GM12873 (cell line): ENCODE results near the gene ANKRD55.

Source experiments
- TF ChIP-seq, protein P1 (sequence below): IDR thresholded peaks from 2 replicates; pipeline ENCODE4 v1.5.1; 2012; ENCODE audit warnings: low read depth, mild to moderate bottlenecking, moderate library complexity, low read length, control low read depth; ENCODE audit not compliant: insufficient read depth; ENCODE audit errors: missing control alignments

The ANKRD55 gene

DNA sequence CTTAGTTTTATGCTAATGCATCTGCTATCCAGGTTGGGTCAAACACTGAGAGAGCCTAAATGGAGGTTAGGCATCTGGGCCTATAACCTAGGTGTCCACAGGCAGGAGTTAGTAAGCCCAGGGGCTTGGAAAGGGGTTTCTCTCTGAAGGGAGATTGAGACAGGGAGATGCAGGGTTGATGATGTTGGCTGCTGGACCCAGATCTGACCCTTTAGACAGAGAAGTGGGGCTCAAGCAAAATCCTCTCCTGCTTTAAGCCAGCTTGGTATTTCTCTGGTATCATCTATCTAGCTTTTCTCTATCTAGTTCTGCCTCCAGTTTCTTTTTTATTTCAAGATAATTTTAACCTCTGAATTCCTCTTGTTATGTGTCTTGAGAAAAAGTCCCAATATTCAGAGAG lies 18.3 kb upstream of the ANKRD55 start:
- TF ChIP-seq, protein P1, sequence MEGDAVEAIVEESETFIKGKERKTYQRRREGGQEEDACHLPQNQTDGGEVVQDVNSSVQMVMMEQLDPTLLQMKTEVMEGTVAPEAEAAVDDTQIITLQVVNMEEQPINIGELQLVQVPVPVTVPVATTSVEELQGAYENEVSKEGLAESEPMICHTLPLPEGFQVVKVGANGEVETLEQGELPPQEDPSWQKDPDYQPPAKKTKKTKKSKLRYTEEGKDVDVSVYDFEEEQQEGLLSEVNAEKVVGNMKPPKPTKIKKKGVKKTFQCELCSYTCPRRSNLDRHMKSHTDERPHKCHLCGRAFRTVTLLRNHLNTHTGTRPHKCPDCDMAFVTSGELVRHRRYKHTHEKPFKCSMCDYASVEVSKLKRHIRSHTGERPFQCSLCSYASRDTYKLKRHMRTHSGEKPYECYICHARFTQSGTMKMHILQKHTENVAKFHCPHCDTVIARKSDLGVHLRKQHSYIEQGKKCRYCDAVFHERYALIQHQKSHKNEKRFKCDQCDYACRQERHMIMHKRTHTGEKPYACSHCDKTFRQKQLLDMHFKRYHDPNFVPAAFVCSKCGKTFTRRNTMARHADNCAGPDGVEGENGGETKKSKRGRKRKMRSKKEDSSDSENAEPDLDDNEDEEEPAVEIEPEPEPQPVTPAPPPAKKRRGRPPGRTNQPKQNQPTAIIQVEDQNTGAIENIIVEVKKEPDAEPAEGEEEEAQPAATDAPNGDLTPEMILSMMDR, result no peak

DNA sequence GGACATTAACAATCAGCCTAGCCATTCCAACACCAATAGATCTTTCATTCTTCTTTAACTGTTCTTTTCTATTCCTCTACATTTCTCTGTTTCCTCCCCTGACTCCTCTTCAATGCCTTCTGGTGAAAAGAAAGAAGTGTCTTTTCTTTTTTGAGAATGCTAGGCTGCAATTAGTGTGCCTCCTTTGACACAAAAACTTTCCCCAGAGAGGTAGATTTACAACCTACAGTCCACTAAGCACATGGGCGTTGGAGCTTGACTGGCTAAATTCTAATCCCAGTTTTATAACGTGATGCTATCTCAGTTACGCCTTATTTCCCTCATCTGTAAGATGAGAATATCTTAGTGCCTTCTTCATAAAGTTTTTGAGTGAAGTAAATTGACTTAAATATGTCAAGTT lies 16.9 kb upstream of the ANKRD55 start:
- TF ChIP-seq, protein P1, result no peak

DNA sequence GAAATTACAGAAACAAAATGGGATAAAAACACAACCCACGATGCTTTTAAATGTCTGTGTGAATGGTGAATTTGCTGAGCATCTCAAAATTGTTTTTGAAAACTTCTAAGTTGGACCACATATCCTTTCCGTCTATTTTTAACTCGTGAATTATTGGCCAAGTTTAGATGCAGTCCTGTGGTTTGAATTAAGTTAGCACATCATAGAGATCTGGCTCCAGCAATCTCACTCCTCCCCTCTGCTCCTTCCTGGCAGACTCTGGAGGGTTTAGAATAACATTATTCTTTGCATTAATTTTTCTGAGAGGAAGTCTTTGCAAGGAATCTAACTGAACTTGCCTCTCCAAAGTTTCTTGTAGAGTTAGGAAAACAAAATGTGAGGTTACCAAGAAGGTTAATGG lies 14.5 kb upstream of the ANKRD55 start:
- TF ChIP-seq, protein P1, result no peak

DNA sequence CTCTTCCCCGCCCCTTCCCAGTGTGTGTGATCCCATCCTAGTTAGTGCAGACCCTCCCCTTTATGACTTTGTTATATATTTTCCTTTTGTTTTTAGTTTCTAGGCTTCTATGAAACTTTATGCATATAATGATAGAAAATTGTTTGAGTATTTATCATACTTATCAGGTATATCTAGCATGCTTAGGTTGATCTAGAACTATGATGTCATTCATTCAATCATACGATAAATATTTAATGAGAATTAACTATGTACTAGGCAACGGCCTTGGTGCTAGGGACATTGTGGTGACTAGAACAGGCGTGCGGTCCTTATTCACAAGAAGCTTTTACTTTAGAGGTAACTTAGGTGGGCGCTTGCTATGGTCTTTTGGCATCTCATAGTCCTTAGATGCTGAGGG lies 13.6 kb upstream of the ANKRD55 start:
- TF ChIP-seq, protein P1, result no peak

DNA sequence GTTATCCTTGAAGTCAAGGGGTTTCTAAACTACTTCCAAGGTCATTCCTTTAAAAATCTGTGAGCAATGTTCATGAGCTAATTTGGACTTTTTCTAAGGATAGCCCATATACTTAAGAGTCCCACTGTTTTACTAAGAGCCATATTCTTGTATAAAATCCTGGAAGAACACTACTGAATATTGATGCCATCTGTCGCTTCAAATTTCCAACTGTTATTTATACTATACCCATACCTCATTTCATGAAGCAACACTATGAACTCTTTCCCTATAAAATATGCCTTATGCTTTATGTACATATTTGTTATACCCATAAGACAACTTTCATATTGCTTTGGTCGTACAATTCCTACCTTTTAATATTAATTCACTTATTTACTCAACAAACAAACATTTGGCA lies 12.4 kb upstream of the ANKRD55 start:
- TF ChIP-seq, protein P1, result no peak

DNA sequence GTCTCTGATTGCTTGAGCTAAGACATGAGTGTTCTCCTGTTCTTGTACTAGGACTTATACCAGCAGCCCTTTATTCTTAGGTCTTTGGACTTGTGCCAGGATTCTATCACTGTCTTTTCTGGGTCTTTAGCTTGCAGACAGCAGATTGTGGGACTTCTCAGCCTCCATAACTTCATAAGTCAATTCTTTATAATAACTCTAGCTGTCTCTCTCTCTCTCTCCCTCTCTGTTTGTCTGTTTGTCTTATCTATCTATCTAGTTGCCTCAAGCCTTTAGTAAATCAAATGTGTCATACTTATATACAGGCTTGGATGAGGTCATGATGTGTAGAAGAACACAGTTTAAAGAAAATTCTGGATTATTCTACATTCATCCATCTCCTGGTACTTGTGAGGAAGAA lies 11.5 kb upstream of the ANKRD55 start:
- TF ChIP-seq, protein P1, result no peak

DNA sequence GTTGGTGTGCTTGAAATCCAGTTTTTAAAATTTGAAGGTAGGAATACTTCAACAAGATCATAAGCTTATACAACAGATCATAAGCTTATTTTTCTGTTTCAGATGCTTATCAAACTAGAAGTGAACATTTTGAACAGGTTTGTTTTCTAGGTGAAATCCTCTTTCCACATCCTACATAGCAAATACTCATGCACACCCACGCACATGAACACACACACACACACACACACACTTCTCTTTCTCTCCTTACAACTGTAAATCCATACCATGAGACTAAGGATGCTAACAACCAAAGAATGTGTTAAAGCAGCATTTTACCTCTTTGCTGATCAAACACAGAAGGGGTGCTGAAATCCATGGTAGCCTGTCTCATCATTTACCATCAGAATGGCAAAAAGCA lies 592 bp downstream of the ANKRD55 start:
- TF ChIP-seq, protein P1, result no peak
